ENCODE results near the gene SETDB2. TPM values are rescaled to one million over a fixed set of nuclear protein-coding genes. Genes with fewer than 3 reads are reported as not detected.

The SETDB2 gene
- total RNA-seq, 1 donor from 2014 or later = 18.1 TPM

- intact Hi-C loops (cut with DNase I) = no loop called here
- H3K36me3 ChIP-seq = no peaks in the 10 kb centered on the region
- H3K4me3 ChIP-seq = peak overlapping the region; percentile 40
- no peak for TF ChIP-seq CTCF (IDR thresholded peaks at IDR 0.05)
- H3K4me1 ChIP-seq = no peaks in the 10 kb centered on the region
- no peaks in the 10 kb centered on the region for H3K27me3 ChIP-seq
- H3K9me3 ChIP-seq = peaks cover 6% of the 10 kb centered on the region
- peak; percentile 91 for ATAC-seq
- peak overlapping the region; percentile 75 for H3K27ac ChIP-seq
- DNase-seq = no peak
Observed at GRCh38 chr13:49400755-49401659, 43.1 kb upstream of the SETDB2 start.

- H3K4me1 ChIP-seq = no peaks in the 10 kb centered on the region
- H3K36me3 ChIP-seq = no peaks in the 10 kb centered on the region
- ATAC-seq (no peak), DNase-seq (no peak)
- H3K27ac ChIP-seq = no peak overlapping the region
- intact Hi-C loops (cut with DNase I) = no loop called here
- H3K4me3 ChIP-seq = no peak overlapping the region
- peaks cover 6% of the 10 kb centered on the region for H3K9me3 ChIP-seq
- no peak for TF ChIP-seq CTCF (IDR thresholded peaks at IDR 0.05)
- H3K27me3 ChIP-seq = no peaks in the 10 kb centered on the region
Observed at GRCh38 chr13:49403996-49404702, 39.9 kb upstream of the SETDB2 start.

GRCh38 chr13:49404703-49405020 is 39.4 kb upstream of the SETDB2 start:
- intact Hi-C loops (cut with DNase I) = no loop called here
- H3K27me3 ChIP-seq = no peaks in the 10 kb centered on the region
- H3K9me3 ChIP-seq = peaks cover 6% of the 10 kb centered on the region
- TF ChIP-seq CTCF (IDR thresholded peaks at IDR 0.05) = no peak
- no peak overlapping the region for H3K27ac ChIP-seq
- no peaks in the 10 kb centered on the region for H3K36me3 ChIP-seq
- no peak overlapping the region for H3K4me3 ChIP-seq
- no peaks in the 10 kb centered on the region for H3K4me1 ChIP-seq
- DNase-seq (no peak), ATAC-seq (no peak)

- Histone ChIP-seq H3K27me3 (no peaks in the 10 kb centered on the region), H3K36me3 (no peaks in the 10 kb centered on the region), H3K4me1 (no peaks in the 10 kb centered on the region), H3K27ac (no peak overlapping the region), H3K4me3 (no peak overlapping the region), H3K9me3 (peaks cover 6% of the 10 kb centered on the region)
- ATAC-seq (no peak), DNase-seq (no peak)
- intact Hi-C loops (cut with DNase I) = no loop called here
- no peak for TF ChIP-seq CTCF (IDR thresholded peaks at IDR 0.05)
Observed at GRCh38 chr13:49407068-49407467, 37.0 kb upstream of the SETDB2 start.

GRCh38 chr13:49407936-49408335 is 36.1 kb upstream of the SETDB2 start:
- intact Hi-C loops (cut with DNase I) = no loop called here
- ATAC-seq = no peak
- H3K36me3 ChIP-seq = no peaks in the 10 kb centered on the region
- H3K4me1 ChIP-seq = no peaks in the 10 kb centered on the region
- no peak overlapping the region for H3K27ac ChIP-seq
- no peaks in the 10 kb centered on the region for H3K27me3 ChIP-seq
- no peak for TF ChIP-seq CTCF (IDR thresholded peaks at IDR 0.05)
- no peak overlapping the region for H3K4me3 ChIP-seq
- no peak for DNase-seq
- H3K9me3 ChIP-seq = peaks cover 6% of the 10 kb centered on the region
